Measurements from ENCODE around the gene MYOZ1. TPM values are rescaled to one million over a fixed set of nuclear protein-coding genes. Genes with fewer than 3 reads are reported as not detected.

The MYOZ1 gene
- total RNA-seq, 1 experiment from 2014 or later: 2.4 TPM

DNA sequence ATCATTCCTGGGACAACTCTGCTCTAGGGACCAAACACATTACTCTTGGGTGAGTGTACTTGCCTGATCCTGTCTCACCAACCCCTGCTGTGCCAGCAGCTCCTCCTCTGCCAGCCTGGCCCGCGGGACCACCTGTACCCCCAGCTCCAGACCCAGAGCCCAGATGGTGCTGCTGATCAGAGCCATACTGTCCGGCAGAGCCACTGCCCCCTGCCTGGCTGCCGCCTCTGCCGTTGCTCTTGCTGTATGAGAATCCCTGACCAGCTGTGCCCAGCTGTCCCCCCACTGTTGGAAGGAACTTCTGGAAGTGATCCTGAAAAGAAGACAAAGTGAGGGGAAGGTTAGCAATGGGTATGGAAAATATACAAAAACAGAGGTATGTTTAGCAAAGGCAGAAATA, 6.9 kb downstream of the MYOZ1 start:
- Mint-ChIP-seq H3K4me1 (peaks cover 4 to 10% of the 10 kb centered on the region in 2 experiments; a peak in 3 of 4 replicates), H3K27ac (peak overlapping the region in 1 of 3 experiments; percentile 52; a peak in 2 of 7 replicates), H3K9me3 (no peaks in the 10 kb centered on the region), H3K36me3 (ENCODE audit: insufficient read depth in 1 of 3, low read depth in 3 of 3) (no peaks in the 10 kb centered on the region), H3K27me3 (ENCODE audit: low read depth) (no peaks in the 10 kb centered on the region), H3K4me3 (no peak overlapping the region)
- H3K27me3 ChIP-seq (ENCODE audit: insufficient read depth, low read length): no peaks in the 10 kb centered on the region; the same call in 1 of the 2 replicates
- no peak overlapping the region for H3K18ac ChIP-seq (ENCODE audit: insufficient read length, low read depth, low read length)
- no peak overlapping the region for H4K91ac ChIP-seq (ENCODE audit: insufficient read length, low read depth, low read length)
- no peak overlapping the region for H3K4ac ChIP-seq (ENCODE audit: low read depth, low read length)
- no peak overlapping the region for H2BK120ac ChIP-seq (ENCODE audit: low read depth, low read length, poor library complexity, severe bottlenecking)
- H2BK15ac ChIP-seq (ENCODE audit: low read depth, low read length): no peak overlapping the region
- no peak overlapping the region for H4K8ac ChIP-seq (replicated peaks; ENCODE audit: insufficient read length, low read depth, low read length)
- H3K14ac ChIP-seq (ENCODE audit: insufficient read depth, low read length): no peak overlapping the region
- H3T11ph ChIP-seq (ENCODE audit: low read length): no peak overlapping the region
- no peaks in the 10 kb centered on the region for H3K79me1 ChIP-seq (ENCODE audit: insufficient read depth, low read depth, low read length, poor library complexity, severe bottlenecking)
- no peak overlapping the region for H2BK20ac ChIP-seq (ENCODE audit: low read depth, low read length, poor library complexity, severe bottlenecking)
- no peak overlapping the region for H3K56ac ChIP-seq (ENCODE audit: insufficient read length, low read depth, low read length)
- H3K23ac ChIP-seq (ENCODE audit: insufficient read length, low read depth, low read length): no peak overlapping the region
- no peaks in the 10 kb centered on the region for H4K20me1 ChIP-seq (ENCODE audit: control insufficient read depth, insufficient read depth, insufficient read length)
- H2AK5ac ChIP-seq (ENCODE audit: insufficient read length, low read length): no peak overlapping the region
- H3K9me3 ChIP-seq (ENCODE audit: control insufficient read depth, low read depth, low read length): no peaks in the 10 kb centered on the region
- no peaks in the 10 kb centered on the region for H3K79me2 ChIP-seq (ENCODE audit: insufficient read depth, low read length)
- no peak overlapping the region for H4K5ac ChIP-seq (ENCODE audit: insufficient read length, low read depth, low read length)
- no peak overlapping the region for H3K4me2 ChIP-seq (ENCODE audit: insufficient read depth, insufficient read length, low read length)
- no peak for DNase-seq
- no peak overlapping the region for H2BK5ac ChIP-seq (ENCODE audit: insufficient read length, low read length)
- WGBS (ENCODE audit: extremely low coverage, insufficient read length, low lambda C conversion rate): no CpG with 5 or more reads among the region's 5 CpGs
- H2AFZ ChIP-seq (ENCODE audit: low read length): no peak overlapping the region
- no peak overlapping the region for H2BK12ac ChIP-seq (ENCODE audit: insufficient read length, low read depth, low read length)
- no peak overlapping the region for H3K27ac ChIP-seq (ENCODE audit: insufficient read length, low read depth, low read length)
- no peak for TF ChIP-seq CTCF (conservative IDR thresholded peaks at IDR 0.05)
- no peaks in the 10 kb centered on the region for H3K23me2 ChIP-seq (ENCODE audit: insufficient read length, low read depth, low read length, poor library complexity, severe bottlenecking)
- H3K4me1 ChIP-seq (ENCODE audit: insufficient read depth, low read length): no peaks in the 10 kb centered on the region
- H3K9ac ChIP-seq (ENCODE audit: extremely low read depth, insufficient read length, low read length): no peak overlapping the region
